ENCODE results near the gene PCDH15. TPM values are rescaled to one million over a fixed set of nuclear protein-coding genes. Genes with fewer than 3 reads are reported as not detected.

Gene PCDH15
- polyA plus RNA-seq, 1 donor, result 11.9 TPM

- DNase-seq, result no peak
Measured at GRCh38 chr10:53843736-53844362, 957.2 kb downstream of the PCDH15 start.

- DNase-seq, result no peak
Measured at GRCh38 chr10:53841483-53842145, 959.4 kb downstream of the PCDH15 start.

- no peak for DNase-seq
Measured at GRCh38 chr10:53840653-53841052, 960.4 kb downstream of the PCDH15 start.

DNA sequence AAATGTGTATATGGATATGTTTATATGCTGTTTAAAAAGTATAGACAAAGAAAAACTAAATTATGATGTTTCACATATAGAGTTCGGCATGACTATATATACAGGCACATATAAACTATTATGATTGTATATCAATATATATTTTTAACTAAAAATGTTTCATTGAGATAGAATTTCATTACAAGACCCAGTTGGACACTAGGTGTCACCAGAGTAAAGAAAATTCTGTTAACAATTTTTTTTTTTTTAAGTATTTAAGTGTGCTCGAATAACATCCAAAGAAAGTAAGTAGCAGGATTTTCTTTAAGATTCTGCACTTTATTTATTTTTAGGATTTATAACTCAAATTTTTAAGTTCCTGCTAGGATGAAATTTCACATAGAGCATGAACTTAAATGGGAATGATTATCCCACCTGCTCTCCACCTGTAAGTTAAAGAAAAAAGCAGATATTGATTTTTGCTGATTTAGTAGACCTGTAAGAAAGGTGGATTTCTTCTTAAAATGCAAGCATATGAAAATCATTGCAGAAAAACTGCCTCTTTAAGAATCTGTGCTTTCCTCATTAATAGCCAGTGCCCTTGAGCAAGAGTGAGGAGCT lies 961.5 kb downstream of the PCDH15 start:
- DNase-seq, result peak; percentile 68

- DNase-seq, result no peak
Measured at GRCh38 chr10:53836638-53837037, 964.4 kb downstream of the PCDH15 start.

- no peak for DNase-seq
Measured at GRCh38 chr10:53833908-53834307, 967.1 kb downstream of the PCDH15 start.

DNA sequence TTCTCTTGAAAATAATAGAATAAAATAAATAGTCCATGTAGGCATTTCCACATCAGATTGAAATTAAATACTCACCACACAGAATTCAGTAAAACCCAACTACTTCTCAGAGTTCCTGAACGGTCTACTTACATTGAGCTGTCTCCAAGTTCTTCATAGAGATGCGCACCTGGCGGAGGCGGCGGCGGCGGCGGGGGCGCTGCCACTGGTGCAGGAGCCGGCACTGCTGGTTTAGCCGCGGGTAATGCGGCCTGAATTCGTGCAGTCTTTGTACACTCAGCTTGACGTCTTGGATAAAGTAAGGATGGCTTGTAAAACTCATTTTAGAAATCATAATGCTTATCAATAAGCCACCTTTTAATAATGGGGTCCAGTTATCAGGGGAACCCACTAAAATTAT lies 973.8 kb downstream of the PCDH15 start:
- no peak for DNase-seq

DNA sequence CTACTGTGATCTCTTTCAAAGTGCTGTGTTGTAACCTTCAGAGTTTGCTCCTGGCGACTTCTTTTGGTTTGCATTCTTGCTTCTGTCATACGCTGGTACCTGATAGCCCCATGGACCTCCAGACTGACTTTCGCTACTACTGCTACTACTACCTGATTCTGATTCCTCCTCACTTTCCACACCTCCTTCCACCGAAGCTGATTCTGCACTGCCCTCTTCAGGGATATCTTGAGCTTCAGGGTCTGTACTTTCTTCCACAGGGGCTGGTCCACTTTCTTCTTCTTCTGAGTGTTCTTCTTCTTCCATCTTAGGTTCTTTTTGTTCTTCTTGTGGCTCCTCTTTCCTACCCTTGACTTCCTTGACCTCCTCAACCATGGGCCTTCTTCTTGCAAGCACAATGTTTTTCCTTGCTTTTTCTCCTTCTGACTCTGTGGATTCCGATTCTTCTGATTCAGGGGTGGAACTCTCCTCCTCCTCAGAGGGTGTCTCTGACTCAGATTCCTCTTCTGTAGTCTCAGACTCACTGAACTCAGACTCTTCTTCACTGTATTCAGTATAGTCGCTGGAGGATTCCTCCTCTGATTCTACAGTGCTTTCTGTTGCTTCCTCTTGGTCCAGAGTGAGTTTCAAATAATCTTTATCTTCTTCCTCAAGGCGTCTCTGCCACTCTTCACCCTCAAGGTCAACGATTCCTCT lies 992.2 kb downstream of the PCDH15 start:
- DNase-seq, result no peak

DNA sequence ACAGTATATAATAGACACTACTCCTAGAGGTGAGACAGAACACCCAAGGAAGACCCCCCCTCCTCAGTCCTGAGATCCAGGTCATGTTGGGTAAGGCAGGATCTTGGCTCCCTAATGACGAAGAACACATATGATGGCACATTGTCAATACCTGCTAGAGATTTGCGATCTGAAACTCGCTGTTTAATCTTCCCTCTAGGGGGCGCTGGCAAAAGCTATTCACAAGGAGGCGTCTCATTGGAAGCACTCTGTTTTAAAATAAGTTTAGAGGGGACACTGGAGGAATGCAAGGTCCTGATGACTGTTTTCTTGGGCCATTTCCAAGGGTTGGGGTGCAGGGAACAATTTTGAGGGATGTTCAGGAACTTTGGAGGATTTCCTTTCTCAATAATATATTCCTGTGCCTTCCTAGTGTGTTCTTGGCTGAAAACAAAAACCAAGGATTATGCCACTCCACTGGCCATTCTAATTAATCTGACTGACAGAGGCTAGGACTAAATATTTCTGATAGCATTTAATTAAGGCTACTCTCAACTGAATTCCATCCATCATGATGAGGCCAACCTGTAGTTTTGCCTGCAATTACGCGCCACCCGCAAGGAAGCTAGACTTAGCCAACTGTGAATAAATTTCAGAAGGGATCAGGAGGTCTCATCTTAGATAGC lies 1014.7 kb downstream of the PCDH15 start:
- no peak for DNase-seq

- no peak for DNase-seq
Measured at GRCh38 chr10:53771701-53772100, 1029.3 kb downstream of the PCDH15 start.

GRCh38 chr10:53770903-53771302 lies 1030.1 kb downstream of the PCDH15 start:
- no peak for DNase-seq

DNA sequence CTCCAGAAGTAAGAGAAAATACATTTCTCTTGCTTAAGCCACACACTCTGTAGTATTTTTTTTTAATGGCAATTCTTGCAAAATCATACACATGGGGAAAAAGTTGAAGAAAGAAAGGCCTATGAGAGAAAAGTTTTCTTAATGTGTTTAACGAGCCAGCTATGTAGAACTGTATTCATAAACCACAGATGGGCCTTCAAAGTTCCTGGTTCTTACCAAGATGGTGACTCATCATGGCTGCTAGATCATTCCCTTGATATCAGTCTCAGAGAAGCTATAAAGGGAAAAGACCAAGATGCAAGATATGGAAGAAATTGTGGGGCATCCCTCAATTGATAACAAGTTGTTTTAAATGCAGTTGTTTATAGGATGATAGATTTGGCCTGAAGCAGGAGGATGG lies 1035.7 kb downstream of the PCDH15 start:
- DNase-seq, result no peak

DNA sequence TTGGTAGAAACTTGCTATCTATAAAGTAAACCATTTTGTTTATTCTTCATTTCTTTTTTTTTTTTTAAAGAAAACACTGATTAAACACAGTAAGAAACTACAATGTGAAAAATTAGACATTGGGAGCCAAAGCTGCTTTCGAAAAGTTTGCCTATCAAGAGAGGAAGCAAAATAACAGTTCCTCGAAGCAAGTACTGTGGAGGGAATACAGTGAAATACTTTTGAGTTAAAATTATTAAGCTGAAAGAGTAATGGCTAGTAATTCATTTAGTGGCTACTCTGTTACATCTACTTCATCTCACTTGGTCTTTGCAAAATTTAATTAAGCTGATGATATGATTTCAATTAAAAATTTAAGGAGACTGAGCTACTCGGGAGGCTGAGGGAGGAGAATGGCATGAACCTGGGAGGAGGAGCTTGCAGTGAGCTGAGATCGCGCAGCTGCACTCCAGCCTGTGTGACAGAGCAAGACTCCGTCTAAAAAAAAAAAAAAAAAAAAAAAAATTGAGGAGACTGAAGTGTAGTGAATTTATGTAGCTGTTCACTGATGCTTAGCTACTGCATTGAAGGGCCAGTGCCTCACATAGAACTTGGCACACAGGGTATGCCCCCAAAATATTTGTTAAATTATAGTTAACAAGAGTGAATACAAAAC lies 1046.3 kb downstream of the PCDH15 start:
- DNase-seq, result peak; percentile 3

All from left kidney (tissue), 2 donors.